HepG2 (cell line): Measurements from ENCODE around the gene IMP3. TPM values are rescaled to one million over a fixed set of nuclear protein-coding genes. Genes with fewer than 3 reads are reported as not detected.
A peak's percentile ranks its signal among the peaks of the same experiment; 100 is the strongest.

Experiments
- AKAP8 ChIP-seq: sonication (generic); formaldehyde crosslinking; IDR thresholded peaks from 2 replicates; pipeline ENCODE4 v1.5.1; 2020; ENCODE audit warnings: mild to moderate bottlenecking, missing genetic modification reagents
- CENPX ChIP-seq: sonication (generic); formaldehyde crosslinking; IDR thresholded peaks from 2 replicates; pipeline ENCODE4 v1.9.0; 2021; ENCODE audit warnings: mild to moderate bottlenecking, missing genetic modification reagents, moderate library complexity
- CREB3 ChIP-seq: sonication (generic); formaldehyde crosslinking; IDR thresholded peaks from 2 replicates; pipeline ENCODE4 v1.5.0; 2020; ENCODE audit warnings: missing genetic modification reagents
- E2F5 ChIP-seq: sonication (generic); formaldehyde crosslinking; conservative IDR thresholded peaks from 2 replicates; pipeline ENCODE4 v1.4.0; 2020; ENCODE audit warnings: missing genetic modification reagents
- MIER3 ChIP-seq: IDR thresholded peaks from 2 replicates; pipeline ENCODE4 v1.6.1; 2016; ENCODE audit warnings: missing compliant biosample characterization, borderline replicate concordance
- MTERF4 ChIP-seq: sonication (generic); formaldehyde crosslinking; IDR thresholded peaks from 2 replicates; pipeline ENCODE4 v1.8.0; 2023; ENCODE audit warnings: mild to moderate bottlenecking, missing genetic modification reagents
- PHF21A ChIP-seq: sonication (generic); formaldehyde crosslinking; IDR thresholded peaks from 2 replicates; pipeline ENCODE4 v1.5.0; 2020; ENCODE audit warnings: mild to moderate bottlenecking, missing genetic modification reagents
- RNF219 ChIP-seq: sonication (generic); formaldehyde crosslinking; IDR thresholded peaks from 2 replicates; pipeline ENCODE4 v1.5.0; 2020; ENCODE audit warnings: mild to moderate bottlenecking, missing genetic modification reagents
- THYN1 ChIP-seq: sonication (generic); formaldehyde crosslinking; IDR thresholded peaks from 2 replicates; pipeline ENCODE4 v1.8.1; 2023; ENCODE audit warnings: low read depth, mild to moderate bottlenecking, moderate library complexity, missing genetic modification reagents, borderline replicate concordance
- ZNF12 ChIP-seq: sonication (generic); formaldehyde crosslinking; IDR thresholded peaks from 2 replicates; pipeline ENCODE4 v1.5.0; 2020; ENCODE audit warnings: missing genetic modification reagents
- ZNF276 ChIP-seq: sonication (generic); formaldehyde crosslinking; IDR thresholded peaks from 2 replicates; pipeline ENCODE4 v1.4.0; 2020; ENCODE audit warnings: mild to moderate bottlenecking, low read depth, missing genetic modification reagents
- ZNF317 ChIP-seq: sonication (generic); formaldehyde crosslinking; IDR thresholded peaks from 2 replicates; pipeline ENCODE4 v1.5.0; 2020; ENCODE audit warnings: mild to moderate bottlenecking, missing genetic modification reagents
- ZNF468 ChIP-seq: sonication (generic); formaldehyde crosslinking; IDR thresholded peaks from 2 replicates; pipeline ENCODE4 v1.8.0; 2022; ENCODE audit warnings: mild to moderate bottlenecking, moderate library complexity, missing genetic modification reagents
- ZNF484 ChIP-seq: sonication (generic); formaldehyde crosslinking; IDR thresholded peaks from 2 replicates; pipeline ENCODE4 v1.5.1; 2020; ENCODE audit warnings: mild to moderate bottlenecking, low read depth, missing genetic modification reagents, borderline replicate concordance
- ZNF512 ChIP-seq: sonication (generic); formaldehyde crosslinking; IDR thresholded peaks from 2 replicates; pipeline ENCODE4 v1.4.0; 2020; ENCODE audit warnings: mild to moderate bottlenecking, missing genetic modification reagents
- ZNF556 ChIP-seq: sonication (generic); formaldehyde crosslinking; IDR thresholded peaks from 2 replicates; pipeline ENCODE4 v1.4.0; 2020; ENCODE audit warnings: mild to moderate bottlenecking, missing genetic modification reagents, borderline replicate concordance
- ZNF639 ChIP-seq: conservative IDR thresholded peaks from 2 replicates; pipeline ENCODE4 v1.6.1; 2018; ENCODE audit warnings: missing genetic modification reagents
- polyA plus RNA-seq, 8 experiments: library from polyadenylated mRNA; depleted of rRNA in 3 of 8; stranded (reverse) in 7 of 8; unstranded in 1 of 8; fragments of >200 nt; fragmentation: Illumina TruSeq in 4 of 8; extraction: Trizol in 4 of 8; gene quantifications; 2 replicates each; pipeline versions ENCODE4 v1.2.1 to v1.2.3, GENCODE V29; 2011 to 2016; ENCODE audit warnings: low read depth in 4 of 8, missing spikeins in 1 of 8, mixed read lengths in 1 of 8; ENCODE audit not compliant: insufficient read depth in 1 of 8
- total RNA-seq, 5 experiments: library from RNA; depleted of rRNA; stranded (reverse); fragments of >200 nt; fragmentation: Illumina TruSeq; extraction: Trizol; gene quantifications; 2 replicates each; pipeline ENCODE4 v1.2.3, GENCODE V29; 2016; ENCODE audit warnings: low read depth in 1 of 5

IMP3 gene
- total and polyA plus RNA-seq, 2 of the 13 experiments (the other 11 are each of a cell fraction or from before 2014, with no cell fraction given), result 38.3 to 143 TPM

- TF ChIP-seq ZNF468 (CRISPR knock-in tag), result no peak
- TF ChIP-seq ZNF639 (CRISPR knock-in tag), result peak; percentile 93
- no peak for TF ChIP-seq THYN1
- TF ChIP-seq MIER3 (CRISPR knock-in tag), result peak; percentile 76
- TF ChIP-seq CREB3 (CRISPR knock-in tag), result no peak
- peak; percentile 83 for TF ChIP-seq PHF21A (CRISPR knock-in tag)
- no peak for TF ChIP-seq CENPX
- TF ChIP-seq ZNF276 (CRISPR knock-in tag), result peak; percentile 48; the same call in 1 of the 2 replicates
- TF ChIP-seq ZNF556 (CRISPR knock-in tag), result peak; percentile 79; the same call in 1 of the 2 replicates
- peak; percentile 86; the same call in 1 of the 2 replicates for TF ChIP-seq RNF219 (CRISPR knock-in tag)
- 0 out of 2 replicates have a peak, but pooled peaks have one; percentile 27 for TF ChIP-seq ZNF12 (CRISPR knock-in tag)
- no peak for TF ChIP-seq ZNF512 (CRISPR knock-in tag)
- TF ChIP-seq AKAP8, result 0 out of 2 replicates have a peak, but pooled peaks have one; percentile 14
- peak; percentile 74 for TF ChIP-seq MTERF4 (CRISPR knock-in tag)
- 0 out of 2 replicates have a peak, but pooled peaks have one; percentile 32 for TF ChIP-seq ZNF484
- no peak for TF ChIP-seq E2F5 (CRISPR knock-in tag)
- TF ChIP-seq ZNF317 (CRISPR knock-in tag), result peak; percentile 77
These were observed 14.3 kb downstream of the IMP3 start, which contains the start of gene SNUPN (continued) for GRCh38 chr15:75625542-75626347.
